GM10847 (cell line): Measurements from ENCODE around the gene PLXNA1.

Source experiments
- POLR2A ChIP-seq: IDR thresholded peaks from 2 replicates; pipeline ENCODE4 v1.6.1; 2011; ENCODE audit not compliant: insufficient read length; ENCODE audit errors: extremely low read depth

The PLXNA1 gene

DNA sequence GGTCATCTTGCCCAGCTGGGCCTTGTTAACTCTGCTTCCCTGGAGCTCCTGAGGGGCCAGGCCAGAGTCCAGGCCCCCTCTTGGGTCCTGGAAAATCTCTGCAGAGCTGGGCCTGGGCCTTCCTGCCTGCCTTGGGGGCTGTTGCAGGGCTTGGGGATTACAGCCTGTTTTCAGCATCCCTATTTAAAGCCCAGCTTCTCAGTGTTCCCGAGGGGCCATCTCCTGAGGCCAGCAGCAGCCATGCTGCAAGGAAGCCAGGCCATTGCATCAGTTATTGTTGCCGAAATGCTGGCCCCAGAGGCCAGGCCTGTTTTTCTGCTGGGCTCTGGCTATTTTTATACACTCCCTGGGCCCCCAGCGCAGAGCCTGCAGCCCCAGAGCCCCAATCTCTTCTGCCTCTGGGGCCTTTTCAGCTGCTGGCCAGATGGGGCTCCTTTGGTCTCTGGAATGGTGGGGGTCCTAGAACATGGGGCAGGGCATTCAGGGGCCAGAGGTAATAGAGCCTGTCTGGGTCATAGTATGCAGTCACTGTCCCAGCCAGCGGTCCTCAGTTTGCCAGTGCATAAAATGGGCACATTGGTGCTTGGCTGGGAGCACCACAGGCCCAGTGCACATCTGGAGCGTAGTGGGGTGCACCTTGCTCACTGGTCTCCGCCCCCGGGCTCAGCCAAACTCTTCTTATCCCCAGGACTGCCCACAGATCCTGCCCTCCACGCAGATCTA is 28.5 kb downstream of the PLXNA1 start:
- no peak for TF ChIP-seq POLR2A

DNA sequence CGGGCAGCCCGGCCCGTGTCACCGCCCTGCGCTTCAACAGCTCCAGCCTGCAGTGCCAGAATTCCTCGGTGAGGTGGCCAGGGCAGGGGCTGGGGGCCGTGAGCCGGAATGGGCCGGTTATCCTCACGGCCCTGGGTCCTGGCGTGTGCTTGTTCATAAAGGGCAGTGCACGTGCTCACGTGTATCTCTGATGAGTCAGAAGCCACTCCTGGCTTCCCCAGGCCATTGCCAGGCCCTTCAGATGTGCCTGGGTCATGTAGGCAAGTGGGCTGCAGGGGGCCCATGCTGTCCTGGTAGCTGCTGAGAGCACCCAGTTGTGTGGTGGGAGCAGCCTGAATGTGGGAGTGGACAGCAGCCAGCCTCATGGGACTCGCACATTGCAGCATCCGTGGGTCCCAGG is 29.2 kb downstream of the PLXNA1 start:
- no peak for TF ChIP-seq POLR2A

DNA sequence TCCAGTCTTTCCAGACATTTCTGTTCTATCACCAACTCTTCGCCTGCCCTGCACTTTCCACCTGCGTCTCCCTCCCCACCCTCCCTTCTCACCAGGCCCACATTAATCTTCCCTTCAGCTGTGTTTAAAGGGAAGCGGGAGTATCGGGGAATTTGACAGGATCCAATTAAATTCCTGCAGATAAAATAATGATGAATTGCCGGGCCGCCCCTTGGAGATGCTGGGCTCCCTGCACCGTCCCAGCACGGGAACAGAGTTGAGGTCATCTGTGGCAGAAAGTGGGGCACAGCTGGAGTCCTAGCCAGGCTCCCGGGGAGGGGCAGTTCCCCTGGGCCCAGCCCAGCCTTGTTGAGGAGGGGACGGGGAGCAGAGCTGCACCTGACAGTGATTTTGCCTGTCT is 30.3 kb downstream of the PLXNA1 start:
- no peak for TF ChIP-seq POLR2A

DNA sequence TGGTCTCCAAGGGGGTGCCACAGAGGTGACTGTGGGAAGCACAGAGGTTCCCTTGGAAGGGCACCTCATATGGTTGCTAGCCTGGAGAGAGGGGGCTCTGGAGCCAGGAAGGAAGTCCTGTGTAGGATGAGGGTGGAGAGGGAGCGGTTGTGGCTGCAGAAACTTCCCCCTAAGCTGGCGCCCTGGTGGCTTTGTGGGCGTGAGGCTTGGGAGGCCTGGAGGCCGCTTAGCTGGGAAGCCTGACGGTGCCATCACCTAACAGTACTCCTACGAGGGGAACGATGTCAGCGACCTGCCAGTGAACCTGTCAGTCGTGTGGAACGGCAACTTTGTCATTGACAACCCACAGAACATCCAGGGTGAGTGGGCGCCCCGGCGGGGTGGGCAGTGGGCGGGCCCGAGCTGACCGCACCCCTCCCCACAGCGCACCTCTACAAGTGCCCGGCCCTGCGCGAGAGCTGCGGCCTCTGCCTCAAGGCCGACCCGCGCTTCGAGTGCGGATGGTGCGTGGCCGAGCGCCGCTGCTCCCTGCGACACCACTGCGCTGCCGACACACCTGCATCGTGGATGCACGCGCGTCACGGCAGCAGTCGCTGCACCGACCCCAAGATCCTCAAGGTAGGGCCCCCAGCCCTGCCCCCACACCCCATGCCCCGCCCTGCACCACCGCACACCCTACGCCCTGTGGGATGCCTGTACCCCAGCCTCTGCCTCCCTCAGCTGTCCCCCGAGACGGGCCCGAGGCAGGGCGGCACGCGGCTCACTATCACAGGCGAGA is 31.0 kb downstream of the PLXNA1 start:
- no peak for TF ChIP-seq POLR2A

DNA sequence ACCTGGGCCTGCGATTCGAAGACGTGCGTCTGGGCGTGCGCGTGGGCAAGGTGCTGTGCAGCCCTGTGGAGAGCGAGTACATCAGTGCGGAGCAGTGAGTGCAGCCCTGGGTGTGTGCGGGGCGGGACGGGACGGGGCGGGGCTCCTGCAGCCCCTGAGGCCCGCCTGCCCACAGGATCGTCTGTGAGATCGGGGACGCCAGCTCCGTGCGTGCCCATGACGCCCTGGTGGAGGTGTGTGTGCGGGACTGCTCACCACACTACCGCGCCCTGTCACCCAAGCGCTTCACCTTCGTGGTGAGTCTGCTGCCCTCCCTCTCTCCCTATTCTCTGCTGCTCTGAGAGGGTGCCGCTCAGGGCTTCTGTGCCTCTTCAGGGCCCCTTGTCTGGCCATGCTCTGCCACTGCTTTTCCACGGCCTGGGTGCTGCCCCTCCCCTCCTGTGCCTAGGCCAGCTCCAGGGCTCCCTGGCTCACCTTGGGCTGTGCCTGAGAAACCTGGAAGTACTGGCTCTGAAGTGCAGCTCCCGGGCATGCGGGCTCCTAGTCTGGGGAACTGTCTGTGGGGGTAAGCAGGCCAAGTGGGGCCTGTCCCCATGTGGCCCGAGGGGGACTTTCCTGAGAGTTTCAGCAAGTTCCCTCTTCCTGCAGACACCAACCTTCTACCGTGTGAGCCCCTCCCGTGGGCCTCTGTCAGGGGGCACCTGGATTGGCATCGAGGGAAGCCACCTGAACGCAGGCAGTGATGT is 31.8 kb downstream of the PLXNA1 start:
- no peak for TF ChIP-seq POLR2A

DNA sequence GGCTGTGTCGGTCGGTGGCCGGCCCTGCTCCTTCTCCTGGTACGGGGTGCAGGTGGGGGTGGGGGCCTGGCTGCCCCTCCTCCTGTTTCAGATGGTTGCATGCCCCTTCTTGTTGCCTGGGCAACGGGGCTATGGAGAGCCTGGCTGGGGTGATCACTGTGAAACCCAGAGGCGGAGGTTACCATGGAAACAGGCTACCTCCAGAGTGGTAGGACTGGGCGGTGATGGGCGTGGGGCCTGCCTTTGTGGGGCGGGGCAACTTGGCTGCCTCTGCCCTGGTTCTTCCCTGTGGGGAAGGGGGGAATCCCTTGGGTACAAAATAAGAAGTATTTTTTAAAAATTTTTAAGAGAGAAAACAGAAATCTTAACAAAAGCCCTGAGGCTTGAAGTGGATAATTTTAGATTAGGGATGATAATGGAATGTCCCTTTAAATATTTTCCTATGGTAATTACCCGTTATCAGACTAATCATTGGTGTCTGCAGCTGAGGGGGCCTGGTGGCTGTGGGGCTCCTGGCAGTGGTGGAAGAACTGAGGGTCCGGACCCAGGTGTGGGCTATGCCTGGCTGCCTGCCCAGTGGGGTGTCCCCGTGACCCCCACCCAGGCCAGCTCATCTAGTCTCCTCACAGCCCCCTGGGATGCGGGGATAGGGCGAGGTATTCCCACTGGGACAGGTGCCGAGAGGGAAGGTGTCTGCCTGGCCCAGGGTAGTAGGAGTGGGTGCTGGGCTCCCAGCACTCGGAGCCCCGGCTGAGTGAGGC is 32.5 kb downstream of the PLXNA1 start:
- no peak for TF ChIP-seq POLR2A

DNA sequence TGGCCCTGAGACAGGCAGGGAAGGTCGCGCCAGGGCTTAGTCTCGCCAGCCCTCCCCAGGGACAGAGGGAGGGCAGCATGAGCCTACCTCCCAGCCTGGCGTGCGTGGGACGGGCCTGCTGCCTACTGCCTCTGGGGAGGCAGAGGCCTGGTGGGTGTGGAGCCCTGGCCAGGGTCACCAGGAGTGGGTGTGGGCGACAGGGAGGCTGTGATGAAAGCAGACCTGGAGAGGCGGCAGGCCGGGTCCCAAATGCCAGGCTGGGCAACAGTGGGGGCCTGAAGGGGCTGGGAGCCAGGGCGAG is 33.1 kb downstream of the PLXNA1 start:
- no peak for TF ChIP-seq POLR2A

DNA sequence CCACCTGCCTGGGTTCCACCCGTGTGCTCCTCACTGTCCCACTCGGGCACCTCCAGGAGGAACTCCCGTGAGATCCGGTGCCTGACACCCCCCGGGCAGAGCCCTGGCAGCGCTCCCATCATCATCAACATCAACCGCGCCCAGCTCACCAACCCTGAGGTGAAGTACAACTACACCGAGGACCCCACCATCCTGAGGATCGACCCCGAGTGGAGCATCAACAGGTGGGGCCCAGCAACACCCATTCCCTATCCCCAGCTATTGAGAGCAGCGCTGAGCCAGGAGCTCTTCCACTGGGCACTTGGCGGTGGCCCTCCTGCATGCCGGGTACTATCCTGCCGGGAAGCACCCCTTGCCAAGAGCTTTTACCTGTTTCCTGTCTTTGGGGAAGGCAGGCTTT is 33.5 kb downstream of the PLXNA1 start:
- no peak for TF ChIP-seq POLR2A

DNA sequence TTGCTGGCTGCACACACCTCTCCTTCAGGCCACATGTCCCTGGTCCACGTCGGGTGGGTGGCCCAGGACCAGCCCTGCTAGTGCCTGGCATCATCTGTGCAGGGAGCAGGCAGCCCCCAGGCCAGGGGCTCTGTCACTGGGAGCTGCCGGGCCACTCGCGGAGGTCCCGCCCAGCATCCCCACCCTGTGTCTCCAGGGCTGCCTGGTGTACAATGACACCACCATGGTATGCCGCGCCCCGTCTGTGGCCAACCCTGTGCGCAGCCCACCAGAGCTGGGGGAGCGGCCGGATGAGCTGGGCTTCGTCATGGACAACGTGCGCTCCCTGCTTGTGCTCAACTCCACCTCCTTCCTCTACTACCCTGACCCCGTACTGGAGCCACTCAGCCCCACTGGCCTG is 34.3 kb downstream of the PLXNA1 start:
- TF ChIP-seq POLR2A, result no peak

DNA sequence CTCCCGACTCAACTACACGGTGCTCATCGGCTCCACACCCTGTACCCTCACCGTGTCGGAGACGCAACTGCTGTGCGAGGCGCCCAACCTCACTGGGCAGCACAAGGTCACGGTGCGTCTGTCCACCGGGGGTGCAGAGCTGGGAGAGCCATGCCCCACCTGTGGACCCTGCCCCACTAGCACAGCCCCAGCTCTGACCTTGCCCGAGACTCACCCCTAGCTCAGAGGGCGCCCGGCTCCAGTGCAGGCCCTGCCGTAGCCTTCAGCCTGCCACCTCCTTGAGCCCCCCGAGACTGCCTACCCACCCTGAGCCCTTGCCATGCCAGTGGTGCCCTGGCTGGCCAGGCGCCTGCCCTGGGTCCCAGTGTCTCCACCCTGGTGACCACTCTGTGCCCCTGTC is 34.9 kb downstream of the PLXNA1 start:
- no peak for TF ChIP-seq POLR2A

DNA sequence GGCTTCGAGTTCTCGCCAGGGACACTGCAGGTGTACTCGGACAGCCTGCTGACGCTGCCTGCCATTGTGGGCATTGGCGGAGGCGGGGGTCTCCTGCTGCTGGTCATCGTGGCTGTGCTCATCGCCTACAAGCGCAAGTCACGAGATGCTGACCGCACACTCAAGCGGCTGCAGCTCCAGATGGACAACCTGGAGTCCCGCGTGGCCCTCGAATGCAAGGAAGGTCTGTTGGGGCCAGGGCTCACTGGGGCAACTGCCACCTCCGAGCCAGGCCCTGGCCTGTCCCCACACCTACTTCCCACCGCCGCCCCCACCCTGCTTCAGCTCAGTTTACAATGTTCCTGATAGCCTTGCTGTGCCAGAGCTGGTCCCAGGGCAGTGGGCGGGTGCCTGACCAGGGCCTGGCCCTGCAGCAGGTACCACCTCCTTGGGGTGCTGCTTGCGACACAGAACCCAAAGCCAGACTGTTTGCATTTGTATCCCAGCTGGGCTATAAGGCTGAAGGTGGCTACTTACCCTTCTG is 35.5 kb downstream of the PLXNA1 start:
- TF ChIP-seq POLR2A, result no peak

DNA sequence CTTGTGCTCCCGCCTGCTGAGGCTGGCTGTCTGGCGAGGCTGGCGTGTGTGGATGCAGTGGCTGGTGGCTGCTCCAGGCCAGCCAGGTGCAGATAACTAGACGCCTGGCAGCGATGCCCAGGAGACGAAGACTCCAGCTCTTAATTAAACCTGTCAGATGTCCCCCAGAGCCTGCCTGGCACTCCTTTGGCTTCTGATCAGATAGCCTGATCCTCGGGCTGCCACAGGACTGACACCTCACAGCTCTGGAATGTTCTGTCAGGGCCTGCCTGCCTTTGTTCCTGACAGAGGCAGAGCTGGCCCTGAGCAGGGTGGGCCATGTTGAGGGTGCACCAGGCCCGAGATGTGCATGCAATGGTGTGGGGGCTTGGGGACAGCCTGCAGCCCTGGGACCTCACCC is 36.5 kb downstream of the PLXNA1 start:
- no peak for TF ChIP-seq POLR2A

DNA sequence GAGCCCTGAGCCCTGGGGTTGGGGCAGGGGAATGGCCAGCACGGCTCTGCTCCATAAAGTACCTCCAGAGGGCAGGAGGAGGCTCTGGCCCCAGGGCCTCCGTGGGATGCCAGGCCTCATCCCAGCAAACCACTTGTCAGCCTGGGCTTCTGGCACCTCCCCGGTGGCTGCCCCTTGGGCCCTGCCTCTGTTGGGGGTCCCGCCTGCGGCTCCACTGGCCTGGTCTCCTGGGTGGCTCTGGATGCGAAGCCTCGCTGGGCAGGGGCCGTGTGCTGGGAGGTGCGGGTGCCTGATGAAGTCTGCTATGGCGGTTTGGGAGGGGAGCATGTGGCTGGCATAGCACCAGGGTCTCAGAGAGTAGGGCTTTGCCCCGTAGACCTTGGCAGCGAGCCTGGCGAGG is 37.6 kb downstream of the PLXNA1 start:
- no peak for TF ChIP-seq POLR2A

DNA sequence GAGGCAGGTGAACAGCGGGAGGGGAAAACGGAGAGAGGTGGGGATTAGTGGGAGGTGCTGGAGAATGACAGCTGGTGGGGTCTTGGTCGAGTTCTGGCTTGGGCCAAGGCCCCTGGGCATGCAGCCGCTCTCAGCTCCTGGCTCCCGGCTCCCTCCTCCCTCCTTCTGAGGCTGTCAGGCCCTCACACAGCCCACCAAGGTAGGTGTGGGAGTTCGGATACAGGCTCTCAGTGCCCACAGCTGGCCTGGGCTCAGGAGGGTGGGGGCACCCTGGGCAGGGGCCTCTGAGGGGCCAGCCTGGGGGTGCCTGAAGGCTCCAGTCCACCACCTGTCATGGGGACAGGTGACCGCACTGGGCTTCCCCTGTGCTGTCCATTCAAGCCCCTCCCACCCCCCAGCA is 39.9 kb downstream of the PLXNA1 start:
- no peak for TF ChIP-seq POLR2A

DNA sequence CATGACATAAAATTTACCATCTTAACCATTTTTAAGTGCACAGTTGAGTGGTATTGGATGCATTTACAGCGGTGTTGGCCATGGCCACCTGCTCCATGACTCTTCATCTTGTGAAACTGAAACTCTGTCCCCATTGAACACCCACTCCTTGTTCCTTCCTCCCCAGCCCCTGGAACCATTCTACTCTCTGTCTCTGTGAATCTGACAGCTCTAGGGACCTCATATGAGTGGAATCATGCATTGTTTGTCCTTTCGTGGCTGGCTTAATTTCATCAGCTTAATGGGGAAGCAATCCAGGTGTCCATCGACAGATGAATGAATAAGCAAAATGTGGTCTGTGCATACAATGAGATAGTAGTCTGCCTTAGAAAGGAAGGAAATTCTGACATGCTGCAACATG is 42.5 kb downstream of the PLXNA1 start:
- no peak for TF ChIP-seq POLR2A

DNA sequence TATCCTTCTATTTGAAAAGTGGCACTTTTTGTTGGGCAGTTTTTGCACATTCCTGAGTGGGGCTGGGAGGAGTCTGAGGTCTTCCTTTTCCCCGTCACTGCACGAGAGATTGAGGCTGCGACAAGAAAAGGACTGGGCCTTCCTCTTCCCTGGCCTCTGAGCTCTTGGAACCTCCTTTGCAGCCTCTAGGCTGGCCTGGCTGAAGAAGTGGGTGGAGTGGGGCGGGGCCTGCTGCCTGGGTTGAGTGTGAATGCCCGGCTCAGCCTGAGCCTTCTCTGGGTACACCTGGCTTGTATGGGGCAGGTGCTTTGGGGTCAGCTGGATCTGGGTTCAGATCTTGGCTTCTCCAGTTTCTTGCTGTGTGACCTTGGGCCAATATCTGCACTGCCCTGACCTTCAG is 43.1 kb downstream of the PLXNA1 start:
- no peak for TF ChIP-seq POLR2A

DNA sequence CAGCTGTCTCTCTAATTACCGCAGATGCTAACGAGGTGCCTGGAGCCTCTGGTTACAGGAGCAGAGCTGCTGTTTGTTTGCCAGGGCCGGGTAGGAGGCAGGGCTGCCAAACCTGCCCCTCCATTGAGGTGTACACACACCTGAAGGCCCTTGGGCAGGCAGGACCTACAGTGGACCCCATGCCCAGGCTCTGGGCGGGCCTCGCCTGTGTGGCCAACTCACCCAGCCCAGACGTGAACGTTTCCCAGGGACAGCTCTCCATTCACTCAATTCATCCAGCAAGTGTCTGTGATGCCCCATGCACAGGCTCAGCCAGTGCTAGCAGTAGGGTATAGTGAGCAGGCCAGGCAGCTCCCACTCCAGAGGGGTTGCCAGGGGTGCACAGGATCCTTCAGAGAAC is 43.7 kb downstream of the PLXNA1 start:
- no peak for TF ChIP-seq POLR2A
